Superior temporal gyrus (tissue), 1 donor: ENCODE results near the gene AFF2.
"Not testable (repeated sequence)": the region's sequence is repeated elsewhere in the genome, so short reads cannot be mapped to it uniquely, and the experiment has no call there.

Experiments
- DNase-seq: peaks from one replicate; pipeline ENCODE4 v3.0.0-alpha.2; 2016; ENCODE audit errors: extremely low spot score

AFF2 gene

GRCh38 chrX:148854306-148854705 is 353.9 kb downstream of the AFF2 start:
- no peak for DNase-seq

DNA sequence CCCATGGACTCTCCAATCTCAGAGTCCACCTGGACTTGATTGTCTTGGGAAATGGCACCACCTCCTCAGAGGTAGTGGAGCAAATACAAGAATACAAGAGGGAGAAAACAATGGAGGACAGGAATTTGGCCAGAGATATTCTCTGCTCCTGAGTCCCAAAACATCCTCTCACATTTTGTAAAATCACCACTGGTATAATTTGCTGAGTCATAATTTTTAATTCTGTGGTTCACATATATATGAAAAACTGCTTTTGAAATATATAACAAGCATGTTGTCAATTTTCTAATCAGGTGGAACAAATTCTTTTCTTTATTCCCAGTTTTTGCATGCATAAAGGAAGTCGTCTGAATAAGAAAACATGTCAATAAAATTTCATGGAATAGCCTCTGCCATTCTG is 356.1 kb downstream of the AFF2 start:
- DNase-seq, result no peak

- DNase-seq, result no peak
Measured at GRCh38 chrX:148865277-148866210, 365.1 kb downstream of the AFF2 start.

DNA sequence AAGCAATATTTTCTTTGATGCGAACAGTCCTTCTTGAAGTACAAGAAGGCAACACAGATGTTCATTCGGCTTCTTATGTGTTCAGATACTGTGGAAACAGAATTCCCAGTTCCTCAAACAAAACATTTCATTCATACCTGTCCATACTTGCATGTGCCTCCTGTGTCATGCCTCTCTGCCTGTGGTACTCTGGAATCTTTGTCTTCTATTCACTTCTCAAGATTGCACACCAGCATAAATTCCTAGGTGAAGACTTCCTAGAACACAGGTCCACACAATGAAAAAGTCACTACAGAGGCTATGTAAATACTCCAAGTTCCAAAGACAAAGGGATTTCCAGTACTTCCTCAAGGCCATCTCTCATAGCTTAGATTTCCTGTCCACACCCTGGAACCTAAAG is 367.2 kb downstream of the AFF2 start:
- no peak for DNase-seq

DNA sequence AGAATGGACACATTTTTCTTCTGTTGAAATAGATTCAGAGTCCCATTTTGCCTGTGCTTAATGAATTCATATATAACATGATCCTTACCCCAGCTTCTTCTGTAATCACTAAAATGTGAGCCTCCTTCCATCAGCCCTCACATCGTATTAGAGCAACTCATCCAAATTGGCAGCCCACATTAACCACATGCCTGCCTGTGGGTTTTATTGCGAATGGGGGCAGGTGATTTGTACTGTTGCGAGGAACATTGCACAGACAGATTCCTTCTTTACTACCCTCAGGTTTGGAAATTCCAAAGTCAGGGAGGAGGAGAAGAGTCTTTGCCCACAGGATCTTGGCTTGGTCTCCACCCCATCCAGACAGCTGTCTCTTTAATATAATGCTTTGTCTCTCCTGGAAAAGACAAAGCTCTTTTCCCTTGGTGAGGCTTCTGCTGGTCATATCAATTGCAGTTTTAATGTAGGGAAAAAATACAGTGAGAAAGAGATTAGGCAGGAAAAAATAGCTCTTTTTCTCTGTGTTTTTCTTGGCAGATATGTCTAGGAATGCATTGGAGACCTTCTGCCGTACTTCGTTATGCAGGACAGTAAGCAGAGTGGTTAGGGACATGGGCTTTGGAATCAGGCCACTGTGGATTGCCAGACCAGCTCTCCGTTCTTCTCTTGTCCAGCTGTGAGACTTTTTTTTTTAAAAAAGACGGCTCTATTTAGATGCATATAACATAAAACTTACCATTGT is 371.2 kb downstream of the AFF2 start:
- DNase-seq, result no peak

GRCh38 chrX:148872161-148872535 is 371.7 kb downstream of the AFF2 start:
- no peak for DNase-seq

DNA sequence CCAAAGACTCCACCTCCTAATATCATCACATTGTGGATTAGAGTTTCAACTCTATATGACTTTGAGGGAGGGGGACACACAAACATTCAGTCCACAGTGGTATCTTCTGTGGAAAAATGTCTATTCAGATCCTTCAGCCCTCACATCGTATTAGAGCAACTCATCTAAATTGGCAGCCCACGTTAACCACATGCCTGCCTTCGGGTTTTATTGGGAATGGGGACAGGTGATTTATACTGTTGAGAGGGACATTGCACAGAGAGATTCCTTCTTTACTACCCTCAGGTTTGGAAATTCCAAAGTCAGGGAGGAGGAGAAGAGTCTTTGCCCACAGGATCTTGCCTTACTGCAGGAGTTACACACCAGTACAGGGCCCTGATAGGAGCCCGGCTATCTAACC is 372.5 kb downstream of the AFF2 start:
- no peak for DNase-seq

GRCh38 chrX:148874636-148875246 is 374.3 kb downstream of the AFF2 start:
- DNase-seq, result peak; percentile 13

DNA sequence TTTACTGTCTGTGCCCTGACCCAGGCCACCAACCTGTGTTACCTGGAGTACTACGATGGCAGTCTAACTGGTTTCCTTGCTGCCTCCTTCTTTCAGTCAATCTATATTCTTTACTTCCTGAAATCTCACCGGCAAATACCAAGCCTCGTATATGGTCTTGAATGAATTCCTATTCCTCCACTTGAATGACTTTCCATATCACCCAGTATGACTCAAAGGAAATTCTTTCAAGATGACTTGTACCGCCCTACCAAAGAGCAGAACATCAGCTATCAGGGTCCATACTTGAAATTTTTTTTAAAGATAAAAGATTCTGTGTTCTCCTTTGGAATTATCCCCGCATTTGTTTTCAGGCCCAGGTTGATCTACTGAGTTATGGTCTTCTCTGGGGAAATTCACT is 378.0 kb downstream of the AFF2 start:
- DNase-seq, result no peak

GRCh38 chrX:148885203-148885602 is 384.8 kb downstream of the AFF2 start:
- DNase-seq, result no peak

- DNase-seq, result no peak
Measured at GRCh38 chrX:148893395-148893794, 393.0 kb downstream of the AFF2 start.

DNA sequence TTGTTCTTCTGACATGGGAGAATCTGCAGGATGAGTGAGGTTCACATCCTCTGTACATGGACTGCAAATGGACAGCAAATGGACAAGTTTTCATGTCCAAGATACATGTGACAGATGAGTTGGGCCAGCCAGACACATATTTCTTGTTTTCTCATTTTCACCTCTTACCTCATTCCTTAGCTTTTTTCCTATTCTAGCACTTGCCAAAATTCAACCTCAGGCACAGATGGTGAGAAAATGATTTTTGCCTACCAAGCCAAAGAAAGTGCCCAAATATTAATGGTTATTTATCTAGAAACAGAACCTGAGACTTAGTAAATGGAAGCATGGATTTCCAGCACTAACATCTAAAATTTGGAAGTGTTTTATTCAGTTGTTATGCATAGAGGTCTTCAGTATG is 402.2 kb downstream of the AFF2 start:
- DNase-seq, result no peak

GRCh38 chrX:148903176-148903575 is 402.8 kb downstream of the AFF2 start:
- DNase-seq, result no peak

- DNase-seq, result no peak
Measured at GRCh38 chrX:148904421-148905111, 404.1 kb downstream of the AFF2 start.

DNA sequence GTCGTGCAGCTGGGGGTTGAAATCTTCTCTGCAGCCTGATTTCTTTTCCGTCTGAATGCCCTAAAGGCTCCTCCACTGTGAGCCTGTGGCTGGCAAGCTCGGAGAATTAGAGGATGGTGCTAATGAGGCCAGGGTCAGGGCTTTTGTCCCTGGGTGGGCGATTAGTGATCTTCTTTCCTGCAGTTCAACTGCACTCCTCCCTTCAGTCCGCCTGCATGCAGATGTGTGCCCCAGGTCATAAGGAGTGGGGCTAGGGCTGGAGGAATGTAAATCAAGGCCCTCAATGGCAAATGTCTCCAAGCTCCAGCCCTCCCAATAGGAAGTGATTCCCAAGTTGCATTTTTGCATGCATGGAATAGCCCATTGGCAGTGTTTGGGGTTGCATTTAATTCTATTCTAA is 405.0 kb downstream of the AFF2 start:
- no peak for DNase-seq

GRCh38 chrX:148906628-148907027 is 406.2 kb downstream of the AFF2 start:
- DNase-seq, result not testable (repeated sequence)

DNA sequence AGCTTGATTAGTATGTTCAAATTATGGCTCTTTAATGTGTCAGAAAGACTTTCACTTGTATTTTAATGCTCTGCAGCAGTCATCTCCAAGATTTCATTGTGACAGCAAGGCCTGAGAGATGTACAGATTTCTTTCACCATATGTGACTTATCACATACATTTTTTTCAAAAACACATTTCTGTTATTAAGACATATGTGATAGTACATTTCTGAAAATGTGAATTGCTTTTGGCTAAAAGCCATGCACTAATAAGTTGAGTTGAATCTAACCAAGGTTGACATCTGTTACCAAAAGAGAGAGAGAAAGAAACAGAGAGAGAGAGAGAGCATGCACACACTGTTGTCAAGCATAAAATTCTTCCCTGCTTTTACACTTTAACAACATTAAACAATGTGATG is 409.3 kb downstream of the AFF2 start:
- DNase-seq, result no peak

DNA sequence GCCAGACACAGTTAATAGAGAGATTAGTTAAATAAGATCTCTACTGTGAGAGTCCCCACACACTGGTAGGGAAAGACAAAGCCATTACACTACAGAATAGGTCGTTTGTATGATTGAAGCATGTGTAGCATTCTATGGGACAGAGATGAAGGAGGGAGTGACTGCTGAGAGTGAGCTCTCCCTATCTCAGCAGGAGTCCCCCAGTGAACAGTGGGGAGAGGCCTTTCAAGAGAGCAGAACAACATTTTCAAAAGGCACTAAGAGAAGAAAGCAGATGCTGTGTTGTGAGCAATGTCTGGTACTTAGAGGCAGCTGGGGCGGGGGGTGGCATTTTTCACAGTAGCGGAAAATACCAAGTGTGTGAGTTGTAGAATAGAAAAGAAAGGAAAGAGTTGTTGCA is 413.6 kb downstream of the AFF2 start:
- DNase-seq, result no peak

GRCh38 chrX:148914783-148915182 is 414.4 kb downstream of the AFF2 start:
- DNase-seq, result no peak

DNA sequence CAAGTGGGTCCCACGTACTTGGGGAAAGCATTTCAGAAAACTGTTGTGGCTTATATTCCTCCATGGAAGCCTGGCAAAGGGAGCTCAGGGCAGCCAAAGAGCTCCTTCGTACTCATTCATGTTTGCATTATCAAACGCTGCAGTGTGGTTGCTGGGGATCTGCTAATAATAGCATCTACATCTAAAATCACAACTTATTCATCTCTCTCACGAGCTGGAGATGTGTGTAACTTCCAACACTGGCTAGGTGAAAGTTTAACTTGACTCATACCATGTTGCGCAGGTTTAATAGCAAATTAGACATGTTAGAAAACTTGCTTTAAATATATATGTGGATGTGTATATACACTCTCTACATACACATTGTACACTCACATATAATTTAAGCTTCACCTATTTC is 415.1 kb downstream of the AFF2 start:
- DNase-seq, result no peak

DNA sequence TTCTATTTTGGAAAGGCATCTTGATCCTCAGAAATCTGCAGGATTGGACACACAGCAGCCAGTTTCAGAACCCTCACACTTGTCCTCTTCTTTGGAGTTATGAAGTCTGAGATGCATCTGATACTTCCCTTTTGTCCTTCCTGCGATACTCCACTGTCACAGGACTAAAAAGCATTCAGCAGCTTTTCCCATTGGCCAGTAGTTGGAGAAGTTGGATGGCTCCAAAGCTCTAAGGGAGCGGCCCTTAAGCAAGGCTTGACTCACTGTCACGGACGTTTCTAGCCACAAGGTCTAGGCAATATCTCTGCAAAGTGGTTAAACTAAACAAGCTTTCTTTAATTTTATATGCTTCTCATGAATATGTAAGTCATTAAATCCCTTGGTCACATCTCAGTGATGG is 417.0 kb downstream of the AFF2 start:
- DNase-seq, result no peak

GRCh38 chrX:148923631-148924030 is 423.2 kb downstream of the AFF2 start:
- no peak for DNase-seq
